Measurements from ENCODE around the gene UTP14A.
A peak's percentile ranks its signal among the peaks of the same experiment; 100 is the strongest.

Gene UTP14A

GRCh38 chrX:129908636-129909035, 2.7 kb downstream of the UTP14A start:
- H3K27ac ChIP-seq: no peak overlapping the region
- TF ChIP-seq CTCF (conservative IDR thresholded peaks at IDR 0.05) (no peak), ZFX (IDR thresholded peaks at IDR 0.05) (no peak)

GRCh38 chrX:129925305-129926092, 19.5 kb downstream of the UTP14A start:
- H3K27ac ChIP-seq: no peak overlapping the region
- TF ChIP-seq ZFX (IDR thresholded peaks at IDR 0.05) (no peak), CTCF (conservative IDR thresholded peaks at IDR 0.05) (peak; percentile 75)

- TF ChIP-seq CTCF (conservative IDR thresholded peaks at IDR 0.05): no peak
- H3K27ac ChIP-seq: peak overlapping the region; percentile 86
These were observed 25.0 kb downstream of the UTP14A start for GRCh38 chrX:129930941-129931410.

GRCh38 chrX:129931411-129932015, 25.5 kb downstream of the UTP14A start:
- H3K27ac ChIP-seq: peak overlapping the region; percentile 86
- TF ChIP-seq CTCF (conservative IDR thresholded peaks at IDR 0.05): no peak
- no peak for TF ChIP-seq ZFX (IDR thresholded peaks at IDR 0.05)

GRCh38 chrX:129932016-129932820, 26.3 kb downstream of the UTP14A start:
- peak overlapping the region; percentile 86 for H3K27ac ChIP-seq
- no peak for TF ChIP-seq CTCF (conservative IDR thresholded peaks at IDR 0.05)
- peak; percentile 46 for TF ChIP-seq ZFX (IDR thresholded peaks at IDR 0.05)

GRCh38 chrX:129932821-129933321, 26.9 kb downstream of the UTP14A start:
- TF ChIP-seq CTCF (conservative IDR thresholded peaks at IDR 0.05) (no peak), ZFX (IDR thresholded peaks at IDR 0.05) (peak; percentile 10; the same call in 1 of the 2 replicates)
- peak overlapping the region; percentile 86 for H3K27ac ChIP-seq

All from C4-2B (cell line).